Neural cell (in vitro differentiated cells): Measurements from ENCODE around the gene AARS2. TPM values are rescaled to one million over a fixed set of nuclear protein-coding genes. Genes with fewer than 3 reads are reported as not detected.
A peak's percentile ranks its signal among the peaks of the same experiment; 100 is the strongest.

Experiments
- H2AFZ ChIP-seq: fragments of 200-600, 300-800 bp; sonication (generic), shearing (Covaris generic); 2 replicates; pipeline ENCODE4 v1.6.0; 2014; ENCODE audit warnings: low read depth, mild to moderate bottlenecking, antibody characterized with exemption, low read length, moderate library complexity
- H3F3A ChIP-seq: fragments of 200-600 bp; shearing (Covaris generic); 2 replicates; pipeline ENCODE4 v1.6.1; 2016; ENCODE audit warnings: mild to moderate bottlenecking, moderate library complexity, mixed read lengths, antibody characterized with exemption, low read length; ENCODE audit not compliant: insufficient read depth, poor library complexity, severe bottlenecking
- H3K27ac ChIP-seq: fragments of 200-600, 300-800 bp; sonication (generic), shearing (Covaris generic); 2 replicates; pipeline ENCODE4 v1.5.1; 2014; ENCODE audit warnings: mild to moderate bottlenecking, low read length, moderate library complexity
- H3K27me3 ChIP-seq: fragments of 300-800, 200-600 bp; sonication (generic), shearing (Covaris generic); 2 replicates; pipeline ENCODE4 v1.6.0; 2014; ENCODE audit warnings: mild to moderate bottlenecking, low read depth, low read length, moderate library complexity; ENCODE audit not compliant: insufficient read depth
- H3K36me3 ChIP-seq: fragments of 300-800, 200-600 bp; sonication (generic), shearing (Covaris generic); 2 replicates; pipeline ENCODE4 v1.5.1; 2014; ENCODE audit warnings: mild to moderate bottlenecking, antibody characterized with exemption, low read length, moderate library complexity; ENCODE audit not compliant: insufficient read depth
- H3K4me2 ChIP-seq: fragments of 300-800, 200-600 bp; sonication (generic), shearing (Covaris generic); 2 replicates; pipeline ENCODE4 v1.6.0; 2014; ENCODE audit warnings: mild to moderate bottlenecking, low read length
- H3K4me3 ChIP-seq: fragments of 300-800, 200-600 bp; sonication (generic), shearing (Covaris generic); 2 replicates; pipeline ENCODE4 v1.5.1; 2014; ENCODE audit warnings: mild to moderate bottlenecking, low read length, moderate library complexity
- H3K79me2 ChIP-seq: fragments of 200-600 bp; shearing (Covaris generic); replicated peaks from 2 replicates; pipeline ENCODE4 v1.6.0; 2014; ENCODE audit warnings: mild to moderate bottlenecking, low read length, moderate library complexity; ENCODE audit not compliant: insufficient read depth
- H3K9ac ChIP-seq: fragments of 300-800, 200-600 bp; sonication (generic), shearing (Covaris generic); 2 replicates; pipeline ENCODE4 v1.6.1; 2016; ENCODE audit warnings: mild to moderate bottlenecking, low read length, mixed read lengths
- H3K9me2 ChIP-seq: fragments of 200-600 bp; shearing (Covaris generic); 2 replicates; pipeline ENCODE4 v1.6.1; 2016; ENCODE audit warnings: mild to moderate bottlenecking, low read length, mixed read lengths; ENCODE audit not compliant: insufficient read depth
- H3K9me3 ChIP-seq: fragments of 200-600, 300-800 bp; sonication (generic), shearing (Covaris generic); 2 replicates; pipeline ENCODE4 v1.6.1; 2016; ENCODE audit warnings: mild to moderate bottlenecking, mixed run types, low read length, moderate library complexity, mixed read lengths
- H4K20me1 ChIP-seq: fragments of 200-600 bp; shearing (Covaris generic); 2 replicates; pipeline ENCODE4 v1.6.1; 2016; ENCODE audit warnings: mild to moderate bottlenecking, mixed run types; ENCODE audit not compliant: insufficient read depth
- CTCF ChIP-seq: fragments of 450-650 bp; IDR thresholded peaks from 2 replicates; pipeline ENCODE4 v1.5.1; 2014; ENCODE audit warnings: antibody characterized with exemption, mild to moderate bottlenecking, moderate library complexity; ENCODE audit not compliant: poor library complexity, severe bottlenecking
- EP300 ChIP-seq: fragments of 450-650 bp; conservative IDR thresholded peaks from 2 replicates; pipeline ENCODE4 v1.6.1; 2014; ENCODE audit warnings: antibody characterized with exemption, mild to moderate bottlenecking, moderate library complexity; ENCODE audit not compliant: poor library complexity, severe bottlenecking
- EZH2 ChIP-seq: fragments of 200-600, 300-800 bp; shearing (Covaris generic), sonication (generic); IDR thresholded peaks from 2 replicates; pipeline ENCODE4 v1.6.1; 2014; ENCODE audit warnings: antibody characterized with exemption, low read length, borderline replicate concordance, mild to moderate bottlenecking; ENCODE audit not compliant: insufficient read depth, poor library complexity, severe bottlenecking
- MXI1 ChIP-seq: fragments of 450-650 bp; conservative IDR thresholded peaks from 2 replicates; pipeline ENCODE4 v1.6.1; 2014; ENCODE audit warnings: antibody characterized with exemption, mild to moderate bottlenecking; ENCODE audit not compliant: poor library complexity, severe bottlenecking
- POLR2AphosphoS5 ChIP-seq: IDR thresholded peaks from 2 replicates; pipeline ENCODE4 v1.6.1; 2012
- RAD21 ChIP-seq: fragments of 450-650 bp; conservative IDR thresholded peaks from 2 replicates; pipeline ENCODE4 v1.6.1; 2014; ENCODE audit warnings: antibody characterized with exemption, mild to moderate bottlenecking, moderate library complexity
- REST ChIP-seq: IDR thresholded peaks from 2 replicates; pipeline ENCODE4 v1.6.1; 2012; ENCODE audit warnings: borderline replicate concordance
- SMC3 ChIP-seq: fragments of 450-650 bp; conservative IDR thresholded peaks from 2 replicates; pipeline ENCODE4 v1.6.1; 2014; ENCODE audit warnings: antibody characterized with exemption, mild to moderate bottlenecking, moderate library complexity; ENCODE audit not compliant: poor library complexity
- TAF1 ChIP-seq: IDR thresholded peaks from 2 replicates; pipeline ENCODE4 v1.6.1; 2012; ENCODE audit warnings: low read depth
- polyA plus RNA-seq: library from polyadenylated mRNA; depleted of rRNA; stranded (reverse); fragments of >200 nt; gene quantifications from 2 replicates; pipeline ENCODE4 v1.2.3, GENCODE V29; 2014

AARS2 gene
- polyA plus RNA-seq, 1 donor from 2014 or later: 12.6 TPM

- no peaks in the 10 kb centered on the region for H3K79me2 ChIP-seq
- H3K4me2 ChIP-seq: no peak overlapping the region
- H2AFZ ChIP-seq: no peak overlapping the region
- H3K9me2 ChIP-seq: no peaks in the 10 kb centered on the region
- no peak overlapping the region for H3K27ac ChIP-seq
- no peaks in the 10 kb centered on the region for H3K36me3 ChIP-seq
- H3K27me3 ChIP-seq: no peaks in the 10 kb centered on the region
- no peaks in the 10 kb centered on the region for H4K20me1 ChIP-seq
- H3K9me3 ChIP-seq: no peaks in the 10 kb centered on the region
- no peak for TF ChIP-seq SMC3
- TF ChIP-seq POLR2AphosphoS5: no peak
- no peak for TF ChIP-seq EZH2
- TF ChIP-seq CTCF: no peak
- TF ChIP-seq RAD21: no peak
- TF ChIP-seq REST: no peak
- TF ChIP-seq EP300: no peak
- TF ChIP-seq TAF1: no peak
- TF ChIP-seq MXI1: no peak
- H3F3A ChIP-seq: no peaks in the 10 kb centered on the region
- H3K4me3 ChIP-seq: no peak overlapping the region
- H3K9ac ChIP-seq: no peak overlapping the region
Observed at GRCh38 chr6:44339301-44339700, 26.2 kb upstream of the AARS2 start.

GRCh38 chr6:44338228-44339122 lies 25.3 kb upstream of the AARS2 start:
- Histone ChIP-seq H3K4me2 (no peak overlapping the region), H3K9me2 (no peaks in the 10 kb centered on the region), H3K9ac (no peak overlapping the region), H2AFZ (no peak overlapping the region), H3F3A (no peaks in the 10 kb centered on the region), H3K27ac (peak overlapping the region; percentile 23), H3K9me3 (no peaks in the 10 kb centered on the region), H3K4me3 (no peak overlapping the region), H3K36me3 (no peaks in the 10 kb centered on the region), H3K79me2 (no peaks in the 10 kb centered on the region), H4K20me1 (no peaks in the 10 kb centered on the region), H3K27me3 (no peaks in the 10 kb centered on the region)
- TF ChIP-seq EZH2: no peak
- no peak for TF ChIP-seq REST
- TF ChIP-seq EP300: no peak
- TF ChIP-seq RAD21: peak; percentile 99
- no peak for TF ChIP-seq MXI1
- peak; percentile 96 for TF ChIP-seq CTCF
- TF ChIP-seq SMC3: peak; percentile 99
- TF ChIP-seq TAF1: no peak
- no peak for TF ChIP-seq POLR2AphosphoS5
